Measurements from ENCODE around the gene CXCL11. TPM values are rescaled to one million over a fixed set of nuclear protein-coding genes. Genes with fewer than 3 reads are reported as not detected.

Gene CXCL11
- total and polyA plus RNA-seq, 9 of the 15 experiments (the other 6 are each of a cell fraction or from before 2014, with no cell fraction given) = 2.1 to 9.1 (median 4.5) TPM

DNA sequence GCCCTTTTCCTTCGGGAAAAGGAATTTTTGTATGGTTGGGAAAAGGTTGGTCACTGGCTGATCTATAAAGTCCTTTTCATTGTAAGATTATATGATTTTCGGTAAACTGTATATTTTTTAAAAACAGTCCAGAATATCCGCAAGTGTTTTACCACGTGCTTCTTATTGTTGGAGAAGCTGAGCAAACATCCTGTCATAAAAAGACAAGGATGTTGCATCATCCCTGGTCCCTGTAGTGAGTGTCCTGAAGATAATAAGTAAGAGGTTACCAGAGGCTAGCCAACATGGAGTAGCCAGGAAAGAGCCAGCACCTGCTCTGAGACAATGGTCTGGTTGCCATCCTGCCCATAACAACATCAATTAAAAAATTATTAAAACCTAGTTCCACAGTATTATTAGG is 33.7 kb downstream of the CXCL11 start:
- Histone ChIP-seq H3K36me3 (ENCODE audit: control insufficient read depth, insufficient read depth, low read length) (no peaks in the 10 kb centered on the region), H2AFZ (ENCODE audit: low read depth, low read length) (no peak overlapping the region), H3K27me3 (ENCODE audit: control insufficient read depth in 2 of 2, insufficient read depth in 2 of 2, low read length in 2 of 2) (no peaks in the 10 kb centered on the region), H3K9me3 (replicated peaks; ENCODE audit: control insufficient read depth, insufficient read depth, low read depth, low read length) (no peaks in the 10 kb centered on the region), H3K79me2 (ENCODE audit: control insufficient read depth, insufficient read depth, low read length) (no peaks in the 10 kb centered on the region), H3K9ac (ENCODE audit: insufficient read depth in 1 of 2, low read depth in 2 of 2, low read length in 2 of 2) (no peak overlapping the region), H4K20me1 (replicated peaks; ENCODE audit: control insufficient read depth, insufficient read depth, low read length) (no peaks in the 10 kb centered on the region), H3K4me3 (no peak overlapping the region), H3K9me1 (ENCODE audit: control insufficient read depth, insufficient read depth, low read length) (no peaks in the 10 kb centered on the region), H3K27ac (ENCODE audit: extremely low read depth, low read depth, low read length) (no peak overlapping the region), H3K4me2 (ENCODE audit: insufficient read depth, low read length) (no peak overlapping the region), H3K4me1 (replicated peaks in 1 of 2; ENCODE audit: control insufficient read depth in 2 of 2, insufficient read depth in 2 of 2, low read length in 2 of 2) (peaks cover 0 to 5% of the 10 kb centered on the region in 2 experiments; a peak in 2 of 5 replicates)
- in situ Hi-C loops (cut with MboI) = no loop called here
- peak in 1 of 4 experiments; percentile 42 for DNase-seq (ENCODE audit: extremely low read depth in 1 of 4, low spot score in 3 of 4)
- peak; percentile 84 for ATAC-seq
- BruUV-seq (replicated peaks) = no TSS peak
- POLR2A ChIA-PET = interaction anchor here (0.9 kb wide), 1 partner anchor 12 kb away, joined by 3 read pairs; no protein-coding TSS in a partner anchor
- intact Hi-C loops (cut with micrococcal nuclease) = no loop called here
- 13% methylated on average over 4 of the region's 4 CpGs for WGBS (ENCODE audit: insufficient coverage, low coverage, missing lambda C conversion rate)
- CTCF ChIA-PET (ENCODE audit: low intra/inter-chr PET ratio) = no interaction called here
- no peak for FAIRE-seq
- no peak for TF ChIP-seq TCF15 (CRISPR knock-in tag; IDR thresholded peaks at IDR 0.05)
- 0 out of 2 replicates have a peak, but pooled peaks have one; percentile 27 for TF ChIP-seq HMG20B (CRISPR knock-in tag; IDR thresholded peaks at IDR 0.05)
- TF ChIP-seq ZNF644 (tag; IDR thresholded peaks at IDR 0.05; ENCODE audit: low read depth) = peak; percentile 68; the same call in 1 of the 2 replicates
- TF ChIP-seq, protein P1, sequence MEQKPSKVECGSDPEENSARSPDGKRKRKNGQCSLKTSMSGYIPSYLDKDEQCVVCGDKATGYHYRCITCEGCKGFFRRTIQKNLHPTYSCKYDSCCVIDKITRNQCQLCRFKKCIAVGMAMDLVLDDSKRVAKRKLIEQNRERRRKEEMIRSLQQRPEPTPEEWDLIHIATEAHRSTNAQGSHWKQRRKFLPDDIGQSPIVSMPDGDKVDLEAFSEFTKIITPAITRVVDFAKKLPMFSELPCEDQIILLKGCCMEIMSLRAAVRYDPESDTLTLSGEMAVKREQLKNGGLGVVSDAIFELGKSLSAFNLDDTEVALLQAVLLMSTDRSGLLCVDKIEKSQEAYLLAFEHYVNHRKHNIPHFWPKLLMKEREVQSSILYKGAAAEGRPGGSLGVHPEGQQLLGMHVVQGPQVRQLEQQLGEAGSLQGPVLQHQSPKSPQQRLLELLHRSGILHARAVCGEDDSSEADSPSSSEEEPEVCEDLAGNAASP (IDR thresholded peaks at IDR 0.05) = no peak
- TF ChIP-seq, protein P2, sequence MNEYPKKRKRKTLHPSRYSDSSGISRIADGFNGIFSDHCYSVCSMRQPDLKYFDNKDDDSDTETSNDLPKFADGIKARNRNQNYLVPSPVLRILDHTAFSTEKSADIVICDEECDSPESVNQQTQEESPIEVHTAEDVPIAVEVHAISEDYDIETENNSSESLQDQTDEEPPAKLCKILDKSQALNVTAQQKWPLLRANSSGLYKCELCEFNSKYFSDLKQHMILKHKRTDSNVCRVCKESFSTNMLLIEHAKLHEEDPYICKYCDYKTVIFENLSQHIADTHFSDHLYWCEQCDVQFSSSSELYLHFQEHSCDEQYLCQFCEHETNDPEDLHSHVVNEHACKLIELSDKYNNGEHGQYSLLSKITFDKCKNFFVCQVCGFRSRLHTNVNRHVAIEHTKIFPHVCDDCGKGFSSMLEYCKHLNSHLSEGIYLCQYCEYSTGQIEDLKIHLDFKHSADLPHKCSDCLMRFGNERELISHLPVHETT (CRISPR knock-in tag; conservative IDR thresholded peaks at IDR 0.05 in 1 of 2, IDR thresholded peaks at IDR 0.05 in 1 of 2) = no peak
- no peak for TF ChIP-seq GABPB2 (CRISPR knock-in tag; conservative IDR thresholded peaks at IDR 0.05)
- no peak for TF ChIP-seq SP2 (IDR thresholded peaks at IDR 0.05; ENCODE audit: extremely low read depth, low read depth, low read length, poor library complexity, severe bottlenecking)
- no peak for TF ChIP-seq HEY1 (CRISPR knock-in tag; IDR thresholded peaks at IDR 0.05; ENCODE audit: borderline replicate concordance)
- TF ChIP-seq DACH1 (IDR thresholded peaks at IDR 0.05; ENCODE audit: partially characterized antibody) = no peak
- no peak for TF ChIP-seq ZSCAN29 (IDR thresholded peaks at IDR 0.05)
- TF ChIP-seq ELF1 (tag; IDR thresholded peaks at IDR 0.05) = no peak
- TF ChIP-seq ETS2 (tag; IDR thresholded peaks at IDR 0.05; ENCODE audit: borderline replicate concordance, poor library complexity, severe bottlenecking) = peak; percentile 33
- TF ChIP-seq ZBTB2 (IDR thresholded peaks at IDR 0.05) = no peak
- TF ChIP-seq SRSF9 (IDR thresholded peaks at IDR 0.05; ENCODE audit: borderline replicate concordance, low read depth, low read length) = no peak
- no peak for TF ChIP-seq MCM2 (IDR thresholded peaks at IDR 0.05; ENCODE audit: low read depth)
- TF ChIP-seq, protein P3, sequence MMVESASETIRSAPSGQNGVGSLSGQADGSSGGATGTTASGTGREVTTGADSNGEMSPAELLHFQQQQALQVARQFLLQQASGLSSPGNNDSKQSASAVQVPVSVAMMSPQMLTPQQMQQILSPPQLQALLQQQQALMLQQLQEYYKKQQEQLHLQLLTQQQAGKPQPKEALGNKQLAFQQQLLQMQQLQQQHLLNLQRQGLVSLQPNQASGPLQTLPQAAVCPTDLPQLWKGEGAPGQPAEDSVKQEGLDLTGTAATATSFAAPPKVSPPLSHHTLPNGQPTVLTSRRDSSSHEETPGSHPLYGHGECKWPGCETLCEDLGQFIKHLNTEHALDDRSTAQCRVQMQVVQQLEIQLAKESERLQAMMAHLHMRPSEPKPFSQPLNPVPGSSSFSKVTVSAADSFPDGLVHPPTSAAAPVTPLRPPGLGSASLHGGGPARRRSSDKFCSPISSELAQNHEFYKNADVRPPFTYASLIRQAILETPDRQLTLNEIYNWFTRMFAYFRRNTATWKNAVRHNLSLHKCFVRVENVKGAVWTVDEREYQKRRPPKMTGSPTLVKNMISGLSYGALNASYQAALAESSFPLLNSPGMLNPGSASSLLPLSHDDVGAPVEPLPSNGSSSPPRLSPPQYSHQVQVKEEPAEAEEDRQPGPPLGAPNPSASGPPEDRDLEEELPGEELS (CRISPR knock-in tag; IDR thresholded peaks at IDR 0.05; ENCODE audit: borderline replicate concordance) = no peak
